Measurements from ENCODE around the gene DUSP12. TPM values are rescaled to one million over a fixed set of nuclear protein-coding genes. Genes with fewer than 3 reads are reported as not detected.

Gene DUSP12
- total RNA-seq, 1 experiment from 2014 or later: 63.6 TPM

DNA sequence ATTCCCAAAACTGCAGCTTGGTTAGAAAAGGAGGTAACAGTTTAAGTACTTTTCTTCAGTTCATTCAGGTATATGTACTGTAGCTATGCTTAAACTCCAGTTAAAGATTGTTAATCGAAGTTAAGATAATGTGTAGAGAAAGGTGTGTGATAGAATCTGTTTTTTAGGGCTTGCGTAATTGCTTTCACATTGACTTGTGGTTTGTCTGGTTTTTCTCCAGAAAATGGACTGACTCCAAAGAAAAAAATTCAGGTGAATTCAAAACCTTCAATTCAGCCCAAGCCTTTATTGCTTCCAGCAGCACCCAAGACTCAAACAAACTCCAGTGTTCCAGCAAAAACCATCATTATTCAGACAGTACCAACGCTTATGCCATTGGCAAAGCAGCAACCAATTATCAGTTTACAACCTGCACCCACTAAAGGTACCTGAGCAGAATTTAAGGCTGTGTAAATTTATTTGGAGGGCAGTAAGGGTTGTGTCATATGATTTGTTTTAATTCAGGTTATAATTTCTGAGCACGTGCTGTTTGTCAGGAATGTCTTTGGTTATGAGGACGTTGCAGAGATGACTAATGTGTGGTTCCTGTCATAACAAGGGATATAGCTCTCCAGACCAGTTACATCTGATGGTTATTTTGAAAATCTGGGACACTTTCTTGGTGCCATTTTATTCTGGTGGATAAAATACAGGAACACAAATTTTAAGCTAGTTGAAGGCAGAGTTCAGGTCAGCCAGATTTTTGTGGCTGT is 42.5 kb downstream of the DUSP12 start:
- intact Hi-C loops (cut with micrococcal nuclease; ENCODE audit: unreplicated experiment): loop anchor here (5.0 kb wide), 2 partner anchors 230 to 485 kb away; partner anchors contain the start of gene OLFML2B
- TF ChIP-seq, protein P1, sequence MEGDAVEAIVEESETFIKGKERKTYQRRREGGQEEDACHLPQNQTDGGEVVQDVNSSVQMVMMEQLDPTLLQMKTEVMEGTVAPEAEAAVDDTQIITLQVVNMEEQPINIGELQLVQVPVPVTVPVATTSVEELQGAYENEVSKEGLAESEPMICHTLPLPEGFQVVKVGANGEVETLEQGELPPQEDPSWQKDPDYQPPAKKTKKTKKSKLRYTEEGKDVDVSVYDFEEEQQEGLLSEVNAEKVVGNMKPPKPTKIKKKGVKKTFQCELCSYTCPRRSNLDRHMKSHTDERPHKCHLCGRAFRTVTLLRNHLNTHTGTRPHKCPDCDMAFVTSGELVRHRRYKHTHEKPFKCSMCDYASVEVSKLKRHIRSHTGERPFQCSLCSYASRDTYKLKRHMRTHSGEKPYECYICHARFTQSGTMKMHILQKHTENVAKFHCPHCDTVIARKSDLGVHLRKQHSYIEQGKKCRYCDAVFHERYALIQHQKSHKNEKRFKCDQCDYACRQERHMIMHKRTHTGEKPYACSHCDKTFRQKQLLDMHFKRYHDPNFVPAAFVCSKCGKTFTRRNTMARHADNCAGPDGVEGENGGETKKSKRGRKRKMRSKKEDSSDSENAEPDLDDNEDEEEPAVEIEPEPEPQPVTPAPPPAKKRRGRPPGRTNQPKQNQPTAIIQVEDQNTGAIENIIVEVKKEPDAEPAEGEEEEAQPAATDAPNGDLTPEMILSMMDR (conservative IDR thresholded peaks at IDR 0.05; ENCODE audit: low read depth, low read length): no peak
- TF ChIP-seq EZH2 (IDR thresholded peaks at IDR 0.05; ENCODE audit: borderline replicate concordance, low read depth, low read length, poor library complexity, severe bottlenecking): no peak
- BruUV-seq (replicated peaks): no TSS peak
- peaks cover 41% of the 10 kb centered on the region for H3K36me3 ChIP-seq (ENCODE audit: insufficient read depth, low read length, poor library complexity, severe bottlenecking)
- H3K9me3 ChIP-seq (ENCODE audit: low read depth, low read length, poor library complexity, severe bottlenecking): no peaks in the 10 kb centered on the region
- DNase-seq (ENCODE audit: low spot score): no peak
- H3K4me1 ChIP-seq (ENCODE audit: insufficient read depth, low read length, poor library complexity, severe bottlenecking): no peaks in the 10 kb centered on the region
- ChIA-PET CTCF (interaction anchor here (0.6 to 2.6 kb wide), 9 partner anchors 34 to 272 kb away, joined by 3 to 114 read pairs (median 3); partner anchors contain the start of gene OLFML2B), POLR2A (ENCODE audit: low non-redundant PET) (no interaction called here)
- H3K27me3 ChIP-seq (replicated peaks; ENCODE audit: insufficient read depth, low read depth, low read length, poor library complexity): no peaks in the 10 kb centered on the region
- no peak overlapping the region for H3K4me3 ChIP-seq (ENCODE audit: low read depth, low read length, poor library complexity, severe bottlenecking)
- no peak overlapping the region for H3K27ac ChIP-seq (ENCODE audit: low read depth, low read length, poor library complexity, severe bottlenecking)

DNA sequence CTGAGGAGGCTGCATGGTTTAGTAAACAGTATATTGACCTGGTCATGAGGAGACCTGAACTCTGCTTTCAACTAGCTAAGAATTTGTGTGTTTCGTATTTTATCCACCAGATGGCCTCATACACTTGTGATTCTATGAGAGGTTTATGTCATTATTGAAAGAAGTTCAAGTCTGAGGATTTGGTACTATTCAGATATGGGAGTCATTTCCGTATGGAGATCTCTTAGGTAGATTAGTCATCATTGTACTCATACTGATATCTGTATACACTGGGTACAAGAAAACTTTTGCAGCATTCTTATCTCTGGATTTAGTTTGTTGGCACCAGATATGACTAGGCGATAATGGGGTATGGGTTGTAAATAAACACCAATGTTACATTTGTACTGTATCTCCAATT is 43.2 kb downstream of the DUSP12 start:
- TF ChIP-seq, protein P1 (conservative IDR thresholded peaks at IDR 0.05; ENCODE audit: low read depth, low read length): peak; percentile 69
- TF ChIP-seq EZH2 (IDR thresholded peaks at IDR 0.05; ENCODE audit: borderline replicate concordance, low read depth, low read length, poor library complexity, severe bottlenecking): no peak
- H3K4me3 ChIP-seq (ENCODE audit: low read depth, low read length, poor library complexity, severe bottlenecking): no peak overlapping the region
- peaks cover 41% of the 10 kb centered on the region for H3K36me3 ChIP-seq (ENCODE audit: insufficient read depth, low read length, poor library complexity, severe bottlenecking)
- intact Hi-C loops (cut with micrococcal nuclease; ENCODE audit: unreplicated experiment): loop anchor here (1.0 to 5.0 kb wide), 3 partner anchors 230 to 485 kb away; partner anchors contain the start of gene OLFML2B
- POLR2A ChIA-PET (ENCODE audit: low non-redundant PET): no interaction called here
- no peaks in the 10 kb centered on the region for H3K4me1 ChIP-seq (ENCODE audit: insufficient read depth, low read length, poor library complexity, severe bottlenecking)
- no peaks in the 10 kb centered on the region for H3K27me3 ChIP-seq (replicated peaks; ENCODE audit: insufficient read depth, low read depth, low read length, poor library complexity)
- H3K27ac ChIP-seq (ENCODE audit: low read depth, low read length, poor library complexity, severe bottlenecking): no peak overlapping the region
- no peaks in the 10 kb centered on the region for H3K9me3 ChIP-seq (ENCODE audit: low read depth, low read length, poor library complexity, severe bottlenecking)
- CTCF ChIA-PET: interaction anchor here (0.6 to 2.6 kb wide), 10 partner anchors 35 to 271 kb away, joined by 3 to 114 read pairs (median 4); partner anchors contain the start of gene OLFML2B
- peak; percentile 85 for DNase-seq (ENCODE audit: low spot score)
- no TSS peak for BruUV-seq (replicated peaks)

DNA sequence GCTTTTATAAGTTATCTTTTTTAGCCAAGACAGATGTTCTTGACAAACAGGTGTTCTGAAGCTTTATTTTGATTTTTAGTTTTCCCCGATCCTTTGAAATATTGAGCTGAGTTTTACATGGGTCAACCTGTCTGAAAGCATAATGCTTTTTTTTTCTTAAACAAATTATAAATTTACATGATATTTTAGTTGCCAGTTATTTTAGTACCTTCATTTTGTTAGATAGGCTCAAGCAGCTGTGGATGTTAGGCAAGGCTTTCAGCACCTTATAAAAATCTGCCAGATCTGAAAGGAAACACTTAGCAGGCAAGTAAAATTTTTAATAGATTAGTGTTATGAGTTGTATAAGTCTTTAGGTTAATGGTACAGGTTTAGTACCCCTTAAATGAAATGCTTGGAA is 50.2 kb downstream of the DUSP12 start:
- Histone ChIP-seq H3K4me1 (ENCODE audit: insufficient read depth, low read length, poor library complexity, severe bottlenecking) (no peaks in the 10 kb centered on the region), H3K9me3 (ENCODE audit: low read depth, low read length, poor library complexity, severe bottlenecking) (no peaks in the 10 kb centered on the region), H3K27me3 (replicated peaks; ENCODE audit: insufficient read depth, low read depth, low read length, poor library complexity) (no peaks in the 10 kb centered on the region), H3K36me3 (ENCODE audit: insufficient read depth, low read length, poor library complexity, severe bottlenecking) (peaks cover 20% of the 10 kb centered on the region), H3K4me3 (ENCODE audit: low read depth, low read length, poor library complexity, severe bottlenecking) (no peak overlapping the region), H3K27ac (ENCODE audit: low read depth, low read length, poor library complexity, severe bottlenecking) (no peak overlapping the region)
- no TSS peak for BruUV-seq (replicated peaks)
- no peak for TF ChIP-seq EZH2 (IDR thresholded peaks at IDR 0.05; ENCODE audit: borderline replicate concordance, low read depth, low read length, poor library complexity, severe bottlenecking)
- TF ChIP-seq, protein P1 (conservative IDR thresholded peaks at IDR 0.05; ENCODE audit: low read depth, low read length): no peak
- CTCF ChIA-PET: no interaction called here
- POLR2A ChIA-PET (ENCODE audit: low non-redundant PET): no interaction called here
- intact Hi-C loops (cut with micrococcal nuclease; ENCODE audit: unreplicated experiment): no loop called here
- DNase-seq (ENCODE audit: low spot score): no peak

All from A673 (cell line).